ENCODE data around the gene EVX2. TPM values are rescaled to one million over a fixed set of nuclear protein-coding genes. Genes with fewer than 3 reads are reported as not detected.
A peak's percentile ranks its signal among the peaks of the same experiment; 100 is the strongest.

EVX2 gene
- total and polyA plus RNA-seq, 7 donors = not detected

- 2 to 3% (median 2%) methylated on average over 59 to 85 of the region's 85 CpGs for WGBS, 3 donors
- intact Hi-C loops (cut with DNase I) = no loop called here
- Histone ChIP-seq H3K4me1 (peaks cover 14% of the 10 kb centered on the region), H3K27me3 (ENCODE audit: insufficient read depth in 3 of 3, low read length in 2 of 3) (peaks cover 4 to 99% (median 62%) of the 10 kb centered on the region in 3 donors), H3K9me3 (no peaks in the 10 kb centered on the region), H3K36me3 (ENCODE audit: insufficient read depth in 1 of 2, low read depth in 1 of 2) (no peaks in the 10 kb centered on the region), H3K27ac (no peak within 1 kb of the TSS), H3K4me3 (peak within 1 kb of the TSS; percentile 54)
- TF ChIP-seq CTCF (IDR thresholded peaks at IDR 0.05) = no peak
- DNase-seq = no peak
- ATAC-seq = peak; percentile 26 to 76 (median 68)
Observed at GRCh38 chr2:176106581-176107539, 23.1 kb upstream of the EVX2 start, which contains the start of gene HOXD11. Gene HOXD11 (plus strand): TSS chr2:176107280. CDS start chr2:176107356, 76 bp downstream.

- no peak for DNase-seq
- no peak for ATAC-seq
- Histone ChIP-seq H3K36me3 (ENCODE audit: insufficient read depth in 1 of 2, low read depth in 1 of 2) (no peaks in the 10 kb centered on the region), H3K27ac (no peak overlapping the region), H3K9me3 (no peaks in the 10 kb centered on the region), H3K4me1 (peaks cover 14% of the 10 kb centered on the region), H3K27me3 (ENCODE audit: insufficient read depth in 3 of 3, low read length in 2 of 3) (peaks cover 4 to 99% (median 65%) of the 10 kb centered on the region in 3 donors), H3K4me3 (peak overlapping the region; percentile 54)
- WGBS, 3 donors = 24 to 41% (median 34%) methylated on average over 25 of the region's 25 CpGs
- intact Hi-C loops (cut with DNase I) = no loop called here
- TF ChIP-seq CTCF (IDR thresholded peaks at IDR 0.05) = no peak
Observed at GRCh38 chr2:176105730-176106580, 22.2 kb upstream of the EVX2 start.

- peaks cover 14% of the 10 kb centered on the region for H3K4me1 ChIP-seq
- peak overlapping the region; percentile 11 for H3K4me3 ChIP-seq
- DNase-seq (no peak), ATAC-seq (no peak)
- no peak overlapping the region for H3K27ac ChIP-seq
- intact Hi-C loops (cut with DNase I) = no loop called here
- peaks cover 4 to 99% (median 73%) of the 10 kb centered on the region in 3 donors for H3K27me3 ChIP-seq (ENCODE audit: insufficient read depth in 3 of 3, low read length in 2 of 3)
- no peaks in the 10 kb centered on the region for H3K9me3 ChIP-seq
- no peak for TF ChIP-seq CTCF (IDR thresholded peaks at IDR 0.05)
- WGBS, 3 donors = 12 to 27% (median 20%) methylated on average over 25 of the region's 25 CpGs
- H3K36me3 ChIP-seq (ENCODE audit: insufficient read depth in 1 of 2, low read depth in 1 of 2) = no peaks in the 10 kb centered on the region
Observed at GRCh38 chr2:176105078-176105729, 21.4 kb upstream of the EVX2 start.

GRCh38 chr2:176104316-176105077 lies 20.7 kb upstream of the EVX2 start:
- no peak for DNase-seq
- Histone ChIP-seq H3K4me3 (peak overlapping the region; percentile 11), H3K4me1 (peaks cover 14% of the 10 kb centered on the region), H3K9me3 (no peaks in the 10 kb centered on the region), H3K27me3 (ENCODE audit: insufficient read depth in 3 of 3, low read length in 2 of 3) (peaks cover 4 to 99% (median 74%) of the 10 kb centered on the region in 3 donors), H3K27ac (no peak overlapping the region), H3K36me3 (ENCODE audit: insufficient read depth in 1 of 2, low read depth in 1 of 2) (no peaks in the 10 kb centered on the region)
- WGBS, 3 donors = 4% methylated on average over 52 to 56 of the region's 56 CpGs
- intact Hi-C loops (cut with DNase I) = no loop called here
- no peak for TF ChIP-seq CTCF (IDR thresholded peaks at IDR 0.05)
- ATAC-seq = no peak

Data from psoas muscle (tissue), 8 donors.